Ascending aorta (tissue), 2 donors: ENCODE results near the gene BRD7. TPM values are rescaled to one million over a fixed set of nuclear protein-coding genes. Genes with fewer than 3 reads are reported as not detected.

Source experiments
- DNase-seq, 2 donors: peaks; one replicate each; pipeline ENCODE4 v3.0.0-alpha.2; 2019; ENCODE audit warnings: low spot score in 2 of 2
- H3K27ac ChIP-seq, 2 donors: fragments of 200-600 bp; sonication (generic); one replicate each; pipeline ENCODE4 v1.5.1; 2016 to 2017; ENCODE audit warnings: mild to moderate bottlenecking in 1 of 2
- H3K27me3 ChIP-seq: fragments of 200-600 bp; sonication (generic); one replicate; pipeline ENCODE4 v1.5.1; 2017
- H3K36me3 ChIP-seq, 2 donors: fragments of 200-600 bp; sonication (generic); one replicate each; pipeline ENCODE4 v1.5.1; 2016
- H3K4me1 ChIP-seq, 2 donors: fragments of 200-600 bp; sonication (generic); one replicate each; pipeline ENCODE4 v1.5.1; 2016 to 2017; ENCODE audit warnings: mild to moderate bottlenecking in 1 of 2
- H3K4me3 ChIP-seq, 2 donors: fragments of 200-600 bp; sonication (generic); one replicate each; pipeline ENCODE4 v1.5.1; 2016 to 2017; ENCODE audit warnings: mild to moderate bottlenecking in 1 of 2
- H3K9me3 ChIP-seq, 2 donors: fragments of 200-600 bp; sonication (generic); one replicate each; pipeline ENCODE4 v1.5.1; 2016
- CTCF ChIP-seq, 3 experiments: fragments of 200-600 bp in 2 of 3; fragments of 450-650 bp in 1 of 3; sonication (generic) in 2 of 3; IDR thresholded peaks; one replicate each; pipeline ENCODE4 v1.5.1; 2016 to 2019; ENCODE audit warnings: antibody characterized with exemption in 3 of 3, mild to moderate bottlenecking in 1 of 3, moderate library complexity in 1 of 3
- intact Hi-C: fragments of 100-400 bp; cut with DNase I; formaldehyde crosslinking; loops from one replicate; pipeline ENCODE4 v1.15.1; 2023
- total RNA-seq: library from RNA; depleted of rRNA; stranded (reverse); fragments of >200 nt; gene quantifications from one replicate; pipeline ENCODE4 v1.1.0, GENCODE V29; 2016

BRD7 gene
- total RNA-seq, 1 donor from 2014 or later = 17.7 TPM

- Histone ChIP-seq H3K4me1 (peaks cover 0 to 6% of the 10 kb centered on the region in 2 donors), H3K36me3 (no peaks in the 10 kb centered on the region), H3K27me3 (no peaks in the 10 kb centered on the region), H3K27ac (no peak overlapping the region), H3K4me3 (no peak overlapping the region), H3K9me3 (no peaks in the 10 kb centered on the region)
- intact Hi-C loops = no loop called here
- DNase-seq = peak in 1 of 2 donors; percentile 60
- no peak for TF ChIP-seq CTCF (IDR thresholded peaks at IDR 0.05)
These were observed 31.7 kb upstream of the BRD7 start for GRCh38 chr16:50400312-50400966.

- H3K36me3 ChIP-seq = no peaks in the 10 kb centered on the region
- intact Hi-C loops = no loop called here
- no peak for TF ChIP-seq CTCF (IDR thresholded peaks at IDR 0.05)
- H3K27me3 ChIP-seq = no peaks in the 10 kb centered on the region
- no peaks in the 10 kb centered on the region for H3K9me3 ChIP-seq
- DNase-seq = peak in 1 of 2 donors; percentile 33
- H3K4me1 ChIP-seq = peaks cover 0 to 6% of the 10 kb centered on the region in 2 donors
- H3K27ac ChIP-seq = no peak overlapping the region
- no peak overlapping the region for H3K4me3 ChIP-seq
These were observed 30.6 kb upstream of the BRD7 start for GRCh38 chr16:50399411-50399810.

- no peak overlapping the region for H3K4me3 ChIP-seq
- no peaks in the 10 kb centered on the region for H3K4me1 ChIP-seq
- H3K27me3 ChIP-seq = no peaks in the 10 kb centered on the region
- intact Hi-C loops = no loop called here
- H3K27ac ChIP-seq = no peak overlapping the region
- no peaks in the 10 kb centered on the region for H3K36me3 ChIP-seq
- H3K9me3 ChIP-seq = no peaks in the 10 kb centered on the region
- DNase-seq = peak in 1 of 2 donors; percentile 52
- no peak for TF ChIP-seq CTCF (IDR thresholded peaks at IDR 0.05)
These were observed 29.5 kb upstream of the BRD7 start for GRCh38 chr16:50398336-50398735.

DNA sequence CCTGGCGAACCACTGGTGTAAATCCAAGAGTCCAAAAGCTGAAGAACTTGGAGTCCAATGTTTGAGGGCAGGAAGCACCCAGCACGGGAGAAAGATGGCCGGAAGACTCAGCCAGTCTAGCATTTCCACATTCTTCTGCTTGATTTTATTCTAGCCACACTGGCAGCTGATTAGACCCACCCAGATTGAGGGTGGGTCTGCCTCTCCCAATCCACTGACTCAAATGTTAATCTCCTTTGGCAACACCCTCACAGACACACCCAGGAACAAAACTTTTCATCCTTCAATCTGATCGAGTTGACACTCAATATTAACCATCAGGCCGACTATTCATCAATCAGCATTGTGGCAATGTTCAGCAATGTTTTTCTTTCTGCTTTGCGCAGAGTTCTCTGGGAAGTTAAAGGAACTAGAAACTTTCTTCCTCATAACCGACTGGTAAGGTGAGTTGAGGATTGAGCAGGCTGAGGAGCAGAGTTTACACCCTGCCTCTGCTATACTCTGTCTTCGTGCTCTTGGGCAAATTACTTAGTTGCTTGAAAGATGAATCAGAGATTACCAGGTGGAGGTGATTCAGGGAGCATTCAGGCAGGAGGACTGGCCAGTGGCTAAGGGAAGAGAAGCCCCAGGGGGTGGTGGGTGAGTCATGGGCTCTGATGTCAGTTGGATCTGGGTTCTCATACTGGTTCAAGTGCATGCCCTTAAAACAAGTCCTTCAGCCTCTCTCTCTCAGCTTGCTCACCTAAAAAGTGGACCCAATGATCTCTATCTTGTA is 28.2 kb upstream of the BRD7 start:
- Histone ChIP-seq H3K27me3 (no peaks in the 10 kb centered on the region), H3K4me3 (no peak overlapping the region), H3K36me3 (no peaks in the 10 kb centered on the region), H3K4me1 (no peaks in the 10 kb centered on the region), H3K27ac (no peak overlapping the region), H3K9me3 (no peaks in the 10 kb centered on the region)
- no peak for TF ChIP-seq CTCF (IDR thresholded peaks at IDR 0.05)
- DNase-seq = peak in 1 of 2 donors; percentile 42
- intact Hi-C loops = no loop called here

DNA sequence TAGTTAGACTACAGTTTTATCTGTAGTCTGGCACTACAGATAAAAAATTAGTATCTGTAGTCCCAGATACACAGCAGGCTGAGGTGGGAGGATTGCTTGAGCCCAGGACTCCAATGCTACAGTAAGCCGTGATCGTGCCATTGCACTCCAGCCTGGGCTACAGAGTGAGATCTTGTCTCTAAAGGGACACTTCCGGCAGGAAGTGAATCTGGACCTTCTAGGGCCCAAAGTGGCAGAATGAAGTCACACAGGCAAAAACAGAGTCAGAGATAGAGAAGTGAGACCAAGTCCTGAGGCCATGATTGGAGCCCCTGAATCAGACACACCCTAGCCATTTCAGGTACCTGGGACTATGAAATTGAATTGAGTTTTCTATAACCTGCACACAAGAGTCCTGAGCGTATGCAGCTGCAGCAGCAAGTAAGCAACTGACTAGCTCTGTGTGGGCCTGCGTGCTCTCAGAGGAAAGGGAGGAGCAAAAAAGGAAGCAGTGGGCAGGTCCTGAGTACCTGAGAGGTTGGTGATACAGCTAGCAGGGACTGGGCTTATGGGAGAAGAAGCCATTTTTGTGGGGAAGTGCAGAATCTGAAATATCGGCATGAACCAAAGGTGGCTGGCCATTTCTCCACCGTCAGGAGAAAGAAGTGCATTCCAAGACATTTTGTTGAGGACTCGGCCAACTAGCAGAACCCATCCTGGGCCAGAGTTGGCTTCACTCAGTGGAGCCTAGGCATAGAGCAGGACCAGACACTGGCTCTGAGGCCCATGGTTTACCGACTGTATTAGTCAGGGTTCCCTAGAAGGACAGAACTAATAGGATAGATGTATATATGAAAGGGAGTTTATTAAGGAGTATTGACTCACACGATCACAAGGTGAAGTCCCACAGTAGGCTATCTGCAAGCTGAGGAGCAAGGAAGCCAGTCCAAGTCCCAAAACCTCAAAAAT is 27.2 kb upstream of the BRD7 start:
- H3K9me3 ChIP-seq = no peaks in the 10 kb centered on the region
- TF ChIP-seq CTCF (IDR thresholded peaks at IDR 0.05) = no peak
- no peaks in the 10 kb centered on the region for H3K27me3 ChIP-seq
- no peak overlapping the region for H3K4me3 ChIP-seq
- DNase-seq = peak in 1 of 2 donors; percentile 28
- H3K4me1 ChIP-seq = no peaks in the 10 kb centered on the region
- intact Hi-C loops = no loop called here
- no peaks in the 10 kb centered on the region for H3K36me3 ChIP-seq
- H3K27ac ChIP-seq = no peak overlapping the region
